GM19328 (cell line): ENCODE measurements around the gene PTPN20.

Source experiments
- ATAC-seq: cut with Tn5 transposase; IDR thresholded peaks from one replicate; pipeline ENCODE4 v1.9.1; 2021; ENCODE audit warnings: mild to moderate bottlenecking, moderate library complexity; ENCODE audit not compliant: unreplicated experiment

PTPN20 gene

DNA sequence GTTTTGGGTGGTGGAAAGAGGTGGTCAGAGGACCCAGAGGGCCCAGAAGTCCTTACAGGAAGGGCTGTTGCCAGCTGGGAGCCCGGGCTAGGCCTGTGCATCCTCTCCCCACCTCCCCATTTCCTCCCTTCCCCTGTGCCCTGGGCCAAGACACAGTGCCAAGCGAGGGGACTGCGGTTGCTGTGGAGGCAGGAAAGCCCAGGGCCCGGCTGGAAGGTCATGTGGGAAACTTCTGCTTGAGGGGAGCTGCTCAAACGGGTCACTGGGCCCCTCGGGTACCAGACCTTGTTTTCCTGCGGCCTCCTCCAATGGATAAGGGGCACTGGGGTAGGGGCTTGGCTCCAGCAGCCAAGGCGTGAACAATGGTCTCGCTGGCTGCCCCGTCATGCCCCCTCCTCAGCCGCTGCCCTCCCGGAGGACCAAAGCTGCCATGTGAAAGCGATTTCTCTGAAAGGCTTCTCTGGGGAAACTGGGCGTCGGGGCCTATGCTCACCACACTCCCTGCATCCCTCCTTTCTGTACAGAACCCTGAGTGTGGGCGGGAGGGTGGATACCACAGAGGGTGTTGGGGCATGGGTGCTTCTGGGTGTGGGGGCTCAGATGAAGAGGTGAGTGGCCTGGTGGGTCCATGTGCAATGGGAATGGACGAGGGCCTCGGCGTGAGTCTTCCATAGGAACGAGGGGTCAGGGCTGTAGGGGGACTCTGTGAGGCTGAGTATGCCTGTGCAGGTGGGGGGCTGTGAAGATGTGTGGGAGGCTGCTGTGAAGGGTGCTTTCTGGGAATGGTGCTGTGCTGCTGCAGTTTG, 135.3 kb downstream of the PTPN20 start:
- ATAC-seq, result no peak

DNA sequence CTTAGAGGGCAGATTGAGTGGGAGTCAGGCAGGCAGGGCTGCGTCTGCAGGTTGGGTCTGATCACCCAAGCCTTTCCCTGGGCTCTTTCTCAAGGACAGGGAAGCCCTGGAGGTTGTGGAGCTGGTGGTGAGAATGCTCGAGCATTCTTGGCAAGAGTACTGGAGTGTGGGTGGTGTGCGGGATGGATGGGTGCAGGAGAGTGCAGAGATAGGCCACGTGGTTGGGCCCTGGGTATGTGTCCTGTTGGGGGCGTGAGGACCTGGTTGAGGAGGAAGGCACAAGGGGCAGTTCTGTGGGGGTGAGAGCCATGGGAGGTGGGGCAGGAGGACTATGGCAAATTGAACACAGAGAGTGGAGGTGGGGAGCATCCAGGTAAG, 135.9 kb downstream of the PTPN20 start:
- ATAC-seq, result no peak

- ATAC-seq, result no peak
These were observed 136.6 kb downstream of the PTPN20 start for GRCh38 chr10:47047577-47048525.

- ATAC-seq, result no peak
These were observed 137.3 kb downstream of the PTPN20 start for GRCh38 chr10:47048526-47048905.

GRCh38 chr10:47049056-47049851, 138.0 kb downstream of the PTPN20 start:
- ATAC-seq, result no peak

DNA sequence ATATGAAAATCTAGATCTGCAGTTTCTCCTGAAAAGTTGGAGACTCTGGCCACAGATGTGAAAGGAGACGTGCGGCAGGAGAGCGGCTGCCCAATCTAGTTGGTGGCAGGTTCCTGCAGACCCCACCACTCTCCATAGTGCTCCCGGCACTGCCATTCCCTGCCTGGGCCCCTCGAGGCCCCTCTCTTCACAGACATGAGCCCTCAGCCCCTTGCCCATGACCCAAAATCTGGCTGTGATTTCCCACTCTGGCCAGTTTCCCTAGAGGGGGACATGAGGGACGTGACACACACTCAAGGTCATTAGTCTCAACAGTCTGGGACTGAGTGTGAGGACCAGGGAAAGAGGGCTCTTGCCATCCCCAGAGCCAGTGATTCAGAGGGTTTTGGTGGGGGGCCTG, 138.7 kb downstream of the PTPN20 start:
- ATAC-seq, result no peak

DNA sequence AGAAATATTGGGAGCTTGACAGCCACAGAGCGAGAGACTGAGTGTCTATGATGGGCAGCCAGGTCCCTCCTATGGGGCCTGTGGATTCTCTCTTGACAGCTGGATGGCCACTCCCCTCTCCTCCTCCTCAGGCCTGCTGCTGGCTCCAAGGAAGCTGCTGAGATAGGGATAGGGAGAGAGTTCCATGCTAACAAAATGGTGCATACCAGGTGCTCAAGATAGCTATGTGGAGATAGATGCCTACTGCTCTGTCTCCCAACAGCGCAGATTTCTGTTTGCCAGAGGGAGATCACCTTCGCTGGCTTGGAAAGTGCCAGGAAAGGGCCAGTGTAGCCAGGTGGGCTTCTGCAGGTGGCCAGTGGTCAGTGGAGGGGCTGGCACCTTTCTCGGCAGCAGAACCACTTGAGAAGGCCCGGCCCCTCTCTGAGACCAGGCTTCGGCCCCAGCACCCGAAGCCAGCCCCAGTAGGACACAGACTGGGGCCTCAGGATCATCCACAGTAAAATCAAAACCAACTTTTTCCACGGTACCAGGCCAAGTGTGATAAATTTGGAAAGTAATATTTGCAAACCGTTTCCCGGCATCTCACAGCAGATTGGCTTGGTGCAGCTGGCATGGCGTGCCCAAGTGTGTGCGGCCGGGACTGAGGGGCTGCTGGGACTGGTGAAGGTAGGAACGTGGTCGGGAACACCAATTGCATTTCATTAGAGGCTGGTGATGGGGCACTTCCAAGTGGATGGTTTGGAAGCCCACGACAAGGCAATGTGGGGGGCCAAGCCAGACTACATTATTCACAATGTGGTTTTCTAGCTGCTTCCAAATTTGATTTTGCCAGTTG, 139.6 kb downstream of the PTPN20 start:
- no peak for ATAC-seq

DNA sequence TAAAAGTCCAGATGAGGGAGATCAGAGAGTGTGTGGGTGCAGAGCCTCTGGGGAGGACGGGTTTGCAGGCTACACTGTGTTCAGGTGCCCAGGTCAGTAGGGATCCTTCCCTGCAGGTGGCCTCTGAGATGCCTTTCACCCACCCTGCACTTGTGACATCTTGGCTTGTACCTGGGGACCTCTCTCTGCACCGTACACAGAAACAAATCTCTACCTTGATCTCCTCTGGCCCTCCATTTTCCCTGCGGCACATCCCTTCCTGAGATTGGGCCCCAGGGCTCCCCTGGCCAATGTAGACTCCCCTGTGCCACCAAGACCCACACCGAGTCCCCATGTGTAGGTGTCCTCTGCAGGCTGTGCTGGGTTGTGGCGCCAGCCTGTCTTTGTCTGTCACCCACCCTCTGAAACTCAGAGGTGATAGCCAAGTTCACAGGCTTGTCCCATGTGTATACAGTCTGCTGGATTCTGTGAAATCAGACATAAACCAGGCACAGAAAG, 140.6 kb downstream of the PTPN20 start:
- ATAC-seq, result no peak
